ENCODE results near the gene FLRT1. TPM values are rescaled to one million over a fixed set of nuclear protein-coding genes. Genes with fewer than 3 reads are reported as not detected.

FLRT1 gene
- total and polyA plus RNA-seq, 2 of the 13 experiments (the other 11 are each of a cell fraction or from before 2014, with no cell fraction given), result 0.02 to 0.08 TPM

- no peak for TF ChIP-seq ZBTB40 (IDR thresholded peaks at IDR 0.05)
- no peak for TF ChIP-seq ZBTB40 (CRISPR knock-in tag; IDR thresholded peaks at IDR 0.05)
- TF ChIP-seq KLF12 (CRISPR knock-in tag; IDR thresholded peaks at IDR 0.05; ENCODE audit: borderline replicate concordance), result no peak
- TF ChIP-seq SIX4 (CRISPR knock-in tag; IDR thresholded peaks at IDR 0.05), result no peak
- no peak for TF ChIP-seq POLR2A (IDR thresholded peaks at IDR 0.05; ENCODE audit: insufficient read depth in 1 of 2, low read depth in 2 of 2, low read length in 2 of 2)
- no peak for TF ChIP-seq SSRP1 (CRISPR knock-in tag; IDR thresholded peaks at IDR 0.05)
- no peak for TF ChIP-seq ZFP37 (CRISPR knock-in tag; IDR thresholded peaks at IDR 0.05; ENCODE audit: borderline replicate concordance)
- TF ChIP-seq CSRNP1 (CRISPR knock-in tag; IDR thresholded peaks at IDR 0.05), result no peak
- TF ChIP-seq ADNP (CRISPR knock-in tag; IDR thresholded peaks at IDR 0.05), result no peak
- no peak for TF ChIP-seq ZNF839 (CRISPR knock-in tag; IDR thresholded peaks at IDR 0.05; ENCODE audit: borderline replicate concordance)
- no peak for TF ChIP-seq CHCHD3 (CRISPR knock-in tag; IDR thresholded peaks at IDR 0.05)
- no peak for TF ChIP-seq CHD2 (IDR thresholded peaks at IDR 0.05; ENCODE audit: low read depth, low read length)
- no peak for TF ChIP-seq ZNF724P (CRISPR knock-in tag; IDR thresholded peaks at IDR 0.05; ENCODE audit: borderline replicate concordance)
- TF ChIP-seq CBFB (CRISPR knock-in tag; IDR thresholded peaks at IDR 0.05), result no peak
- TF ChIP-seq ZBTB39 (CRISPR knock-in tag; IDR thresholded peaks at IDR 0.05), result no peak
These were observed 28.0 kb downstream of the FLRT1 start (continued) for GRCh38 chr11:64063777-64064176.
